Body of pancreas (tissue), 4 donors: Measurements from ENCODE around the gene DNAJC25.
"Not testable (repeated sequence)": the region's sequence is repeated elsewhere in the genome, so short reads cannot be mapped to it uniquely, and the experiment has no call there.

Experiments
- POLR2A ChIP-seq, 3 donors: fragments of 450-650 bp; IDR thresholded peaks; one replicate each; pipeline ENCODE4 v1.6.1; 2016; ENCODE audit warnings: antibody characterized with exemption in 3 of 3, mild to moderate bottlenecking in 2 of 3
- TF ChIP-seq, protein P1 (sequence below), 7 experiments: fragments of 450-650 bp in 4 of 7; fragments of 200-600 bp in 3 of 7; sonication (generic) in 3 of 7; IDR thresholded peaks; one replicate each; pipeline ENCODE4 v1.5.1; 2016 to 2019; ENCODE audit warnings: antibody characterized with exemption in 7 of 7

GRCh38 chr9:111617349-111617748 is 13.8 kb upstream of the DNAJC25 start:
- TF ChIP-seq, protein P1, sequence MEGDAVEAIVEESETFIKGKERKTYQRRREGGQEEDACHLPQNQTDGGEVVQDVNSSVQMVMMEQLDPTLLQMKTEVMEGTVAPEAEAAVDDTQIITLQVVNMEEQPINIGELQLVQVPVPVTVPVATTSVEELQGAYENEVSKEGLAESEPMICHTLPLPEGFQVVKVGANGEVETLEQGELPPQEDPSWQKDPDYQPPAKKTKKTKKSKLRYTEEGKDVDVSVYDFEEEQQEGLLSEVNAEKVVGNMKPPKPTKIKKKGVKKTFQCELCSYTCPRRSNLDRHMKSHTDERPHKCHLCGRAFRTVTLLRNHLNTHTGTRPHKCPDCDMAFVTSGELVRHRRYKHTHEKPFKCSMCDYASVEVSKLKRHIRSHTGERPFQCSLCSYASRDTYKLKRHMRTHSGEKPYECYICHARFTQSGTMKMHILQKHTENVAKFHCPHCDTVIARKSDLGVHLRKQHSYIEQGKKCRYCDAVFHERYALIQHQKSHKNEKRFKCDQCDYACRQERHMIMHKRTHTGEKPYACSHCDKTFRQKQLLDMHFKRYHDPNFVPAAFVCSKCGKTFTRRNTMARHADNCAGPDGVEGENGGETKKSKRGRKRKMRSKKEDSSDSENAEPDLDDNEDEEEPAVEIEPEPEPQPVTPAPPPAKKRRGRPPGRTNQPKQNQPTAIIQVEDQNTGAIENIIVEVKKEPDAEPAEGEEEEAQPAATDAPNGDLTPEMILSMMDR (IDR thresholded peaks at IDR 0.05) = not testable (repeated sequence)
- TF ChIP-seq POLR2A (IDR thresholded peaks at IDR 0.05) = not testable (repeated sequence)
